GM12891 (cell line): Measurements from ENCODE around the gene RIC1.
A peak's percentile ranks its signal among the peaks of the same experiment; 100 is the strongest.

Experiments used
- DNase-seq: peaks from one replicate; pipeline ENCODE4 v3.0.0; 2011; ENCODE audit warnings: low spot score; ENCODE audit not compliant: insufficient read length
- FAIRE-seq: peaks from 2 replicates; lab custom pipeline; 2011; peaks lifted over from hg19 to GRCh38; lab: Jason Lieb, UNC
- PAX5 ChIP-seq: IDR thresholded peaks from 2 replicates; pipeline ENCODE4 v1.6.1; 2011; ENCODE audit warnings: low read length, moderate library complexity, mild to moderate bottlenecking; ENCODE audit not compliant: insufficient read depth, severe bottlenecking
- POLR2A ChIP-seq: IDR thresholded peaks from 2 replicates; pipeline ENCODE4 v1.6.1; 2011; ENCODE audit warnings: low read depth, low read length, control low read depth
- POLR2AphosphoS5 ChIP-seq: IDR thresholded peaks from 2 replicates; pipeline ENCODE4 v1.6.1; 2011; ENCODE audit warnings: low read depth, low read length, control low read depth
- POU2F2 ChIP-seq: IDR thresholded peaks from 2 replicates; pipeline ENCODE4 v1.6.1; 2011; ENCODE audit warnings: low read depth, mild to moderate bottlenecking, control low read depth, low read length, moderate library complexity
- SPI1 ChIP-seq: IDR thresholded peaks from 2 replicates; pipeline ENCODE4 v1.6.1; 2011; ENCODE audit warnings: low read depth, low read length, control low read depth
- TAF1 ChIP-seq: IDR thresholded peaks from 2 replicates; pipeline ENCODE4 v1.6.1; 2011; ENCODE audit warnings: low read depth, low read length, control low read depth

Gene RIC1

GRCh38 chr9:5800969-5801738 is 172.2 kb downstream of the RIC1 start:
- FAIRE-seq (no peak), DNase-seq (no peak)
- no peak for TF ChIP-seq POU2F2
- TF ChIP-seq POLR2AphosphoS5: no peak
- no peak for TF ChIP-seq PAX5
- TF ChIP-seq SPI1: no peak
- TF ChIP-seq POLR2A: no peak
- TF ChIP-seq TAF1: no peak

DNA sequence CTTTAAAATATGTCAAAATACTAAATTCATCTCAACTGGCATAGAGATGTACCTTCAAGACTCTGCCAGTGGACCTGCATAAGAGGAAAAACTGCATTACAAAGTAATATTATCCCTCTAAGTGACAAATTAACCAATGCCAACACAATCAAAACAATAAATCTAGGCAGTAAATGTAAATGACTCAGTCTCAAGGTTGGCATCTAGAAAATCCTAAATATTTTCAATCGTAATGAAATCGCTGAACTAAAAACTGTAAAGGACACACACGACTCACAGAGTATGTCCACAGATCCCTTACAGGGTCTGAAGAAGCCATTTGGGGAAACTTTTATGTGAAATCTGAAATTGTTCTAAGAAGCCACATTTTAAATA is 172.8 kb downstream of the RIC1 start:
- DNase-seq (no peak), FAIRE-seq (no peak)
- TF ChIP-seq SPI1 (no peak), PAX5 (no peak), TAF1 (no peak), POU2F2 (no peak), POLR2A (no peak), POLR2AphosphoS5 (no peak)

- FAIRE-seq (no peak), DNase-seq (no peak)
- TF ChIP-seq TAF1 (no peak), POU2F2 (no peak)
Observed at GRCh38 chr9:5805478-5805877, 176.6 kb downstream of the RIC1 start.

DNA sequence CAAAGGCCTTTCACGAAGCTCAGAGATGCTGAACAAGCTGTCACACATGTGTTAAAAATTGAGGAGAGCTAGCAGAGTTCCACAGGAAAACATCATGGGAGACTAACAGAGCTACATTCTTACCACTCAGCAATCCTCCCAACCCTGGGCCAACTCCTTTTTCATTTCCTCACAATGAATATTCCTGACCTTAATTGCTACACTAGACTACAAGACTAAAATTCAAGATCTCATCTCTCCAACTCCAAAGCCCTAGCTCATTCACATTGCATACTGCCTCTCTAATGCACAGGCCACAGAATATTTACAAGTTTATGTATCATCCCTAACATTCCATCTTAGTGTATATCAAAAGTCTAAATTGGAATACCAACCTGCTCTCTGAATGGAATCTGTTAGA is 182.8 kb downstream of the RIC1 start:
- DNase-seq: no peak
- TF ChIP-seq POLR2A (no peak), POU2F2 (no peak), SPI1 (no peak), TAF1 (no peak), PAX5 (no peak), POLR2AphosphoS5 (no peak)
- FAIRE-seq: peak; percentile 13

- no peak for FAIRE-seq
- DNase-seq: no peak
- TF ChIP-seq POLR2AphosphoS5: no peak
- TF ChIP-seq TAF1: no peak
- TF ChIP-seq POLR2A: no peak
- TF ChIP-seq PAX5: no peak
- TF ChIP-seq SPI1: no peak
- no peak for TF ChIP-seq POU2F2
Observed at GRCh38 chr9:5813824-5814223, 184.9 kb downstream of the RIC1 start.

DNA sequence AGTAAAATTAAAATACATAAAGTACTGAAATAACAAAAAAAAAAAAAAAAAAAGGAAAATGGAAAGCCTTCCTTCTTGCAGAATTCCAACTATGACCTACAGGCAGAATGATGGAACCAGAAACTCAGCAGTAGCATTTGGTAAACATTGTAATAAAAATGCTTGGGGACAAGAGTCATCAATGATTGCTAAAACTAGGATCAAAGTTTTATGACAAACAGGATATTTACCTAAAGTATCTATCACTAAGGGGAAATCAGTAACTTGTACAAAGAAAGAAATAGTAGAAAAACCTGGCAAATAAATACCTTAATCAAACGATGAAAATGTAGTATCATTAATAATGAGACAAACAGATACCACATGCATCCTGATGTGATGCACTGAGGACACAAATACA is 186.6 kb downstream of the RIC1 start:
- TF ChIP-seq PAX5 (no peak), POLR2AphosphoS5 (no peak), TAF1 (no peak), POLR2A (no peak), SPI1 (no peak), POU2F2 (no peak)
- FAIRE-seq: no peak
- DNase-seq: no peak

DNA sequence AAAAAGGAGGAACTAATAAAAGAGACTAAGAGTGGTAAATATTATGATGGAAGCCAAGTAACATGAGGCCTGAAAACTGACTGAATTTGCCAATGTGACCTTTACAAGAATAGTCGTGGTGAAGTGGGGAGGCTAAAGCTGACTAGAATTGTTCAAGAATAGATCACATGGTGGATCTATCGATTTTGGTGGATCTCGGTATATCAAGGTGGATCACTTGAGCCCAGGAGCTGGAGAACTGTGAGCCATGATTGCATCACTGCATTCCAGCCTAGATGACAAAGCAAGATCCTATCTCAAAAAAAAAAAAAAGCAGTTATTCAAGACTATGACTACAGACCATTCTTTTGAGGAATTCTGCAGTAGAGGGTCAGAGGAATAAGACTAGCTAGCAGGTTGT is 189.0 kb downstream of the RIC1 start:
- FAIRE-seq (no peak), DNase-seq (no peak)
- TF ChIP-seq POLR2A (no peak), POLR2AphosphoS5 (no peak), PAX5 (no peak), TAF1 (no peak), POU2F2 (no peak), SPI1 (no peak)

GRCh38 chr9:5818424-5819142 is 189.7 kb downstream of the RIC1 start:
- DNase-seq (no peak), FAIRE-seq (no peak)
- TF ChIP-seq PAX5 (no peak), POLR2AphosphoS5 (no peak), TAF1 (no peak), POLR2A (no peak), SPI1 (no peak), POU2F2 (no peak)

GRCh38 chr9:5819174-5819573 is 190.3 kb downstream of the RIC1 start:
- FAIRE-seq (no peak), DNase-seq (no peak)
- TF ChIP-seq POU2F2 (no peak), SPI1 (no peak), POLR2AphosphoS5 (no peak)

- TF ChIP-seq TAF1: no peak
- TF ChIP-seq POLR2AphosphoS5: no peak
- TF ChIP-seq POLR2A: no peak
- no peak for TF ChIP-seq POU2F2
- TF ChIP-seq SPI1: no peak
- TF ChIP-seq PAX5: no peak
- FAIRE-seq (no peak), DNase-seq (no peak)
Observed at GRCh38 chr9:5820425-5820824, 191.5 kb downstream of the RIC1 start.

GRCh38 chr9:5825223-5825622 is 196.3 kb downstream of the RIC1 start:
- TF ChIP-seq TAF1 (no peak), PAX5 (no peak), POLR2AphosphoS5 (no peak), POLR2A (no peak), POU2F2 (no peak), SPI1 (no peak)
- FAIRE-seq: no peak

More at GRCh38 chr9:5825223-5825622, 196.3 kb downstream of the RIC1 start:
- DNase-seq: no peak
